HG03521 (cell line): ENCODE data around the gene CDC42BPB.

Source experiments
- ATAC-seq: cut with Tn5 transposase; IDR thresholded peaks from one replicate; pipeline ENCODE4 v1.9.1; 2021; ENCODE audit warnings: mild to moderate bottlenecking, moderate library complexity; ENCODE audit not compliant: unreplicated experiment

The CDC42BPB gene

DNA sequence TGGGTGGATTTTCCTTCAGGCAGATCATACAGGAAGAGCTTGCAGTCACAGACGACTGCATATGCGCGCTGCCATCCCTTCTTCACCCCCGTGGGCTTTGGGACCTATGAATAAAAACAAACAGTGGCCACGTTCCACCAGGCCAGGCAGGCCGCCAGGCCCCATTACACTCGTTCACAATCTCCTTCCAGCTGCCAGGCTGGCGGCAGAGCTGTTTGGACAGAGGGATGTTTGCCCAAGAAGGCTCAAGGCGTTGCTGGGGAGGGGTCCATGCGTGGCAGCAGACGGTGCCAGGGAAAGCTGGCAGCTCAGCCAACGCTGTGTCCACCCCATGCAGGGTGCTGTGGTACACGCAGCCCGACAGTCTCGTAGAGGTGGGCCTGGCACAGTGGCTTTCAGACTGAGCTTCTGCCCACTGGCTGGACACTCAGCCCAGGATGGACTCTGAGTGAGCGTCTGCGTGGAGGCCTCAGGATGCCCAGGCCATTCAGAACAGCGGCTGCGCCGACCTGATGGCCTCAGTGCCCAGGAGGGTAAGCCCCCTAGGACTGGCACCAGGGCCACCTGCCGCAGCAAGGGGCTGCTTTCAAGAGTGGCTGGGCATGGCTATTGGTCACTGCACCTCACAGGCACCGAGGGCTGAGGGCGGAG, 107.4 kb downstream of the CDC42BPB start:
- no peak for ATAC-seq

GRCh38 chr14:102949062-102949800, 108.1 kb downstream of the CDC42BPB start:
- no peak for ATAC-seq

DNA sequence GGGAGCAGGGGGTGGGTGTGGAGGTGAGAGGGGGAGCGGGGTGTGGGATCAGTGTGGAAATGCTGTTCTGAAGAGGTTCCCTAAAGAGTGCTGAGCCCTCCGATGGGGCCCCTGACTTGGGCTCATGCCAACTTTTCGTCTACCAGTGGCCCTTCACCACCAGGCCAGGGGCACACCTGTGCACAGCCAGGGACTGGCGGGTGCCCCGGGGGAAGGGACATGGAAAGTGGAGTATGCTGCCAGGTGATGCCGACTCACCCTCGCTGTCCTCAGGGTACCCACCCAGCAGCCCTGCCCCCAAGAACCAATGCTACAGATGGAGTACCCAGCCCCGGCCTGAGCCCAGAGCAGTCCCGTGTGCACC, 108.7 kb downstream of the CDC42BPB start:
- no peak for ATAC-seq

GRCh38 chr14:102947321-102948103, 109.8 kb downstream of the CDC42BPB start:
- no peak for ATAC-seq

- ATAC-seq = no peak
These were observed 111.8 kb downstream of the CDC42BPB start for GRCh38 chr14:102945346-102946130.

DNA sequence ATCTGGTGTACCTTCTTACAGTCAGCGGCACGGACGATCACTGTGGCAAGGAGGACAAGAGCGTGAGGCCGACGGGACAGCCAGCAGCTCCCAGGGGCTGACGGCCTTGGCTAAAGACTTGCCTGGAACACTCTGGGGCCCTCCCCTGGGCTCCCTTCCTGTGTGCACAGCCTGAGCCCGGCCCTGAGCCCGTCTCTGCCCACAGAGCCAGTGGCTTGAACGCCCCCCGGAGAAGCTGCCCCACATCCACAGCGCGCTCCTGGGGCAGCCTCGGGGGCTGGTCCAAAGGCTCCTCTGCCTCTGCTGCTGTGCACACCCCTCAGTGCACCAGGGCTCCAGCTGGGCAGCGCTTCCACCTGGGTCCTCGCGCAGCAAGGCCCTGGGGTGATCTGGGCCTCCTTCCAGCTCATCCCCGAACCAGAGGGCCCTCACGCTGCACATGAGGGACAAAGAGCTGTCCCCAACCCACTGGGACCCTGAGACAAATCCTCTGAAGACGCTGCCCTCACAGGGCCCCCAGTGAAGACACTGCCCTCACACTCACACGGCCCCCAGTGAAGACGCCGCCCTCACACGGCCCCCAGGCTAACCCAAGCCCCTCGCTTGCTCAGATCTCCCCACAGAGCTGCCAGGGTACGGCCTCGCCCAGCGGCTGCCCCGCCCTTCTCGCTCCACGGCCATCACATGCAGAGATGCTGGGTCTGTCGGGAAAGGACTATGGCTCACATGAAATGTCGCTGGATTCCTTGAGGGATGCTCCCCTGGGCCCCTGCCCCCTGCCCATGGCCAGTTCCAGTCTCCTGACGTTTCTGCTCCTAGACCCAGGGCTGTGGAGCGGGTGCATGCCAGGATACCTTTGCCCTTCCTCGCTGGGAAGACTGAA, 112.7 kb downstream of the CDC42BPB start:
- ATAC-seq = no peak

- no peak for ATAC-seq
These were observed 113.4 kb downstream of the CDC42BPB start for GRCh38 chr14:102943979-102944378.

GRCh38 chr14:102943454-102943853, 113.9 kb downstream of the CDC42BPB start:
- no peak for ATAC-seq

- no peak for ATAC-seq
These were observed 115.3 kb downstream of the CDC42BPB start for GRCh38 chr14:102942069-102942468.

DNA sequence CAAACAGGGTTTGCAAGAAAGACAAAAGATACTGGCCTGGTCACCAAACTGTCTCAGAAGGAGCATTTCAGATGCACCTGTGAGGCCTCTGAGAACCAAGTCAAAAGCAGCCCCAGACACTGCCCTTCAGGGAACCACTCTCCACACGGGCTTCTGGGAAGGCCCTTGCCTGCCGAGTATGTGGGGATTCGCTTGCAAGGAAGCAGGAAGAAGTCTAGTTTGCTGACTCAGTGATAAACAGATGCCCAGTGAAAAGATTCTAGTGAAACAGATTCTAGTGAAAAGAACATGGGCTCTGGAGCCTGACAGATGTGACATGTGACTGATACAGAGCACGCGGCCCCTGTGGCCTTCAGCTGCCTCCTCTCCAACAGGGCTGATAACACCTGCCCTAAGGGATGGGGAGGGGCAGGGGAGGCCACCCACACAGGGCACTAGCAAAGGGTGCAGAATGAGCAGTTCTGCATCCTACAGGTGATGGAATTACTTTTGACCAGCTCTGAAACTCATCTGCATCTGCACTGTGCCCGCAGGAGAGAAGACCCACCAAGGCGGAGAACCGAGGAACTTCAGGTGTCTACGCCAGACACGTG, 115.8 kb downstream of the CDC42BPB start:
- no peak for ATAC-seq

DNA sequence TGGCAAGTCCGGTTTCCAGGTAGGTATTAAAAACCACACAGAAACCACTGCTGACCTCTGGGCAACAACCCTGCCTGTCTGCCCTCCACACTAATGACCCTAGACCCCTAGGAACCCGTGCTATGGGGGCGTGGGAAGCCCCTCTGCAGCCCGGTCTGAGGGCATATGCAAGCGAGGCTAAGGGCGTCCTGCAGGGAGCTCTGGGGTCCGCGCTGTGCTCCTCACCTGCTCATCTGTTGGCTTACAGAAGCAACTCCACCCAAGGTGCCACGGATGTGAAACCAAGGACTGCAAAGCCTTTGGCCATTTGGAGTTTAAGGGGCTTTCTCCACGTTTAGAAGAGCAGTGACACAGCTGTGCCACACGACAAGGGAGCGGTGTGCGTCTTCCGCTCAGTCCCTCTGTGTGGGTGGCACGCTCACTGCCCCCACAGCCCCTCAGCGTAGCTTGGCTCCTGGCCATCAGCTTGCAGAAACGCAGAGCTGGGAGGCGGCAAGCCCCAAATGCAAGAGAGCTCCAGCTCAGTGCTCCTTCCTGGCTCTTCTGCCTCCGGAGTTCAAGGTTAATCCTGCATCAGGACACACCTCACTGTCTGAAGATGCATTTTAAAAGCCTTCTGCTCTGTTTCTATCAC, 116.5 kb downstream of the CDC42BPB start:
- ATAC-seq = no peak

DNA sequence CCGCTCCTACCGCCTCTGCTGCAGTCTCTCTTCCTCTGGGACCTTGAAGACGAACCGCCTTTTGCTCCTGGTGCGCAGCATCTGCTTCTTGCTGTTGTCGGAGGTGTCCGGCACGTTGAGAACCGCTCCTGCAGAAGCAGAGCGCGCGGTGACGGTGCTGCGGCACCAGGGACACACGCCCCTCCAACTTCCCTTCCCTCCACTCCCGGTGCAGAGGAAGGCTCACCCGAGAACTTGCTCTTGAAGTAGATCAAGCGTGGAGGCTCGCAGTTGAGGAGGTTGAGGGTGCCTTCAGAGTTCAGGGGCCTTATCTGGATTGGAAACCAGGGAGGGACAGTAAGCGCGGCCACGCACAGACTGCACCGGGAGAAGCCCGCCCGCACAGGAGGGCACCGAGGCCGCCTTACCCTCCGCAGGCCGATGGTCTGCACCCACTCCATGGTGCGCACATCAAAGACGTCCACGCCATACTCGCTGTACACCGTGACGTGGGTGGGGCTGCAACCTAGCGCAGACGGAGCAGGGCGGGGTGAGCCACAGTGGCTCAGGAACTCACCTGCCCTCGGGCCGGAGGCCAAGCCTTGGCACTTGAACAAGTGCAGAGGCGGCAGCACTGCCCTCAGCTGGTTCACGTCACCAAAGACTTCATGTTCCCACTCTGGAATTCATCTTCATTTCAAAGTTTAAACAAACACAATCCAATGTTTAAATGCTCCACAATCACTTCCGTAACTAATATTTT, 117.4 kb downstream of the CDC42BPB start:
- ATAC-seq = no peak

- no peak for ATAC-seq
These were observed 118.0 kb downstream of the CDC42BPB start for GRCh38 chr14:102939329-102939728.

- no peak for ATAC-seq
These were observed 119.2 kb downstream of the CDC42BPB start for GRCh38 chr14:102938191-102938590.

DNA sequence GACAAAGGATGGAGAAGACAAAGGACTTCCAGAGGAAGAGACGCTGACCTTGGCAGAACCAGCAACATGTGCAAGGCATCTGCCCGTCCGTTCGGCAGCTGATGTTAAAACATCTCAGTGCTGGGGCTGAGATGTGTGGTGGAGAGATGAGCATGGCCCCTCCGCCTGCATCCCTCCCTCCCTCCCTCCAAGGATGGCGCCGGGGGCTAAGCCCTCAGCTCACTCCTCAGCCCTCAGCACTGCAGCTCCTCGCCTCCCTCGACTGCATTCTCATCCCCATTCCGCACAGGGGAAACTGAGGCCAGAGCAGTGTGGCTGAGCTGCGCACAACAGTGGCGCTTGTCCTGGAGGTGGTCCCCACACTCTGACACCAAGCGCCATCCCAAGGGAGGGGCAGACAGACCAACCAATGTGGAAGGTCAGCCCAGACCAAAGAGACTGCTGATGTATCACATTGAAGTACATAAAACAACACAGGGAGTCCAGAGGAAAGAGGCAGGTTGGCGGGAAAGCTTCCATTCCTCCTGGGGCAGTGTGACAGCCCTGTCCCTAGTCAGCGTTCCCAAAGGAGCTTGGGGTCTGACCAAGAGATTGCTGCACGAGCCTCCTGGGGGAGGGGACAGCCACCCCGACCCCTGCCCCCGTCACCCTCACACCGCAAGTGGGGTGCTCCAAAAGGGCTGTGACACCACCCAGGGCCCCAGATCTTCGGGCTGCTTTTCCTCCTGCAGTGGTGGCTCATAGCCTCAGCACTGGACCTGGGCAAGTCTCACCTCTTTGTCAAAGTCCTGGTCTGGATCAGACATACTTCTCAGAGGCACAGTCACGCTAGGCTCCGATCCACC, 119.8 kb downstream of the CDC42BPB start:
- ATAC-seq = no peak

DNA sequence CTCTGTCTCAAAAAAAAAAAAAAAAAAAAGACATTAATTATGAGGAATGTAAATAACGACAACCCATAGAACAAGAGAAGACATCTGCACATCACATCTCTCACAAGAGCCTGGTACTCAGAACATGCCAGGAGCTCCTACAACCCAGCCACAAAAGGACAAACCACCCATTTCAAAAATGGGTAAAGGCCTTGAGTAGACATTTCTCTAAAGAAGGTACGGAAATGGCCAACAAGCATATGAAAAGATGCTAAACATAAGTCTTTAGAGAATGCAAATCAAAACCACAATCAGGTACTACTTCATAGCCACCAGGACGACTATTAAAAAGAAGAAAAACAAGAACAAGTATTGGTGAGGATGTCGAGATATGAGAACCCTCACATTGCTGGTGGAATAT, 121.6 kb downstream of the CDC42BPB start:
- no peak for ATAC-seq

- ATAC-seq = no peak
These were observed 123.6 kb downstream of the CDC42BPB start for GRCh38 chr14:102933618-102934231.
